ENCODE data around the gene IFT25.
"Not testable (repeated sequence)": the region's sequence is repeated elsewhere in the genome, so short reads cannot be mapped to it uniquely, and the experiment has no call there.

Gene IFT25

DNA sequence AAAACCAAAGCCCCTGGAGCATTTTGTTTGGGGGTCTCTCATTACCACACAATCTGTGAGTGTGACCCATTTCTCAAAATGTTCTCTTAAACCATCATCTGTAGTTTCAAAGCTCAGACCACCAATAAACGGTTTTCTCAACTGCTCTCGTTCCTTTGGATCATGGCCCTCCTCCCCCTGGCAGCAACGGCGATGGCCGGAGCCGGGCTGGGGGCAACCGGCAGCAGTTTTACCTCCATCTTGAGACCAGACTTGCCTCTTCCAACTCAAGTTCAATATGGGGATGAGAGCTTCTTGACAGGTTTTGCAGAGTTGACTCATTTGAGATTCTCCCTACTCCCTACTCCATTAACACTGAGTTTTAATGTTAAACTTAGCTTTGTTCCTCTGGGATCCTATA lies 30.4 kb upstream of the IFT25 start:
- H3K36me3 Mint-ChIP-seq (ENCODE audit: low read depth) = peaks cover 34% of the 10 kb centered on the region
- H3K4me3 Mint-ChIP-seq = no peak overlapping the region
- H3K9me3 Mint-ChIP-seq = no peaks in the 10 kb centered on the region
- H3K4me1 Mint-ChIP-seq = peaks cover 20% of the 10 kb centered on the region
- H3K27ac Mint-ChIP-seq = no peak overlapping the region
- no peak for TF ChIP-seq CTCF (IDR thresholded peaks at IDR 0.05; ENCODE audit: unreplicated experiment in 3 of 3)
- H3K27me3 Mint-ChIP-seq (ENCODE audit: low read depth) = no peaks in the 10 kb centered on the region

- no peak for TF ChIP-seq CTCF (IDR thresholded peaks at IDR 0.05; ENCODE audit: unreplicated experiment in 3 of 3)
Measured at GRCh38 chr1:53971718-53972117, 26.2 kb upstream of the IFT25 start.

GRCh38 chr1:53969323-53969722 lies 23.8 kb upstream of the IFT25 start:
- H3K4me1 Mint-ChIP-seq; H3K27me3 Mint-ChIP-seq (ENCODE audit: low read depth); H3K4me3 Mint-ChIP-seq; H3K27ac Mint-ChIP-seq; H3K9me3 Mint-ChIP-seq: not testable (repeated sequence)
- peaks cover 66% of the 10 kb centered on the region for H3K36me3 Mint-ChIP-seq (ENCODE audit: low read depth)

More at GRCh38 chr1:53971718-53972117, 26.2 kb upstream of the IFT25 start:
- Mint-ChIP-seq H3K27ac (no peak overlapping the region), H3K27me3 (ENCODE audit: low read depth) (no peaks in the 10 kb centered on the region), H3K4me3 (no peak overlapping the region), H3K36me3 (ENCODE audit: low read depth) (peaks cover 67% of the 10 kb centered on the region), H3K4me1 (no peaks in the 10 kb centered on the region), H3K9me3 (no peaks in the 10 kb centered on the region)

GRCh38 chr1:53968125-53968513 lies 22.6 kb upstream of the IFT25 start:
- TF ChIP-seq CTCF (IDR thresholded peaks at IDR 0.05; ENCODE audit: unreplicated experiment in 3 of 3) = no peak
- H3K36me3 Mint-ChIP-seq (ENCODE audit: low read depth) = peaks cover 70% of the 10 kb centered on the region

GRCh38 chr1:53967409-53968124 lies 22.1 kb upstream of the IFT25 start:
- Mint-ChIP-seq H3K27ac (no peak overlapping the region), H3K4me3 (no peak overlapping the region), H3K9me3 (no peaks in the 10 kb centered on the region), H3K36me3 (ENCODE audit: low read depth) (peaks cover 71% of the 10 kb centered on the region), H3K4me1 (peaks cover 12% of the 10 kb centered on the region), H3K27me3 (ENCODE audit: low read depth) (no peaks in the 10 kb centered on the region)
- TF ChIP-seq CTCF (IDR thresholded peaks at IDR 0.05; ENCODE audit: unreplicated experiment in 3 of 3) = no peak

More at GRCh38 chr1:53968125-53968513, 22.6 kb upstream of the IFT25 start:
- no peaks in the 10 kb centered on the region for H3K9me3 Mint-ChIP-seq
- no peaks in the 10 kb centered on the region for H3K27me3 Mint-ChIP-seq (ENCODE audit: low read depth)
- H3K4me3 Mint-ChIP-seq = no peak overlapping the region
- H3K27ac Mint-ChIP-seq = no peak overlapping the region
- peaks cover 12% of the 10 kb centered on the region for H3K4me1 Mint-ChIP-seq

DNA sequence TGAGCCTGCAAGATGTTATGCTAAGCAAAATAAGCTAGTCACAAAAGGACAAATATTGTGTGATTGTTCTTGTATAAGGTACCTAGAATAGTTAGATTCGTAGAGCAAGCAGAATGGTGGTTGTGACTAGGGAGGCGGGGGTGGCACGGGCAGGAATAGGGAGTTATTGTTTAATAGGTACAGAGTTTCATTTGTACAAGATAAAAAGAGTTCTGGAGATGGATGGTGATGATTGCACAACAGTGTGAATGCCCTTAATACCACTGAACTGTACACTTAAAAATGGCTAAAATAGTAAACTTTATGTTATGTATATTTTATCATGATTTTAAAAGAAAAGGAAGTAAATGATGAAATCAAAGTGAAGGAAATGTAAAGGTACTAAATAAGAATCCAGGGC lies 21.3 kb upstream of the IFT25 start:
- H3K9me3 Mint-ChIP-seq = no peaks in the 10 kb centered on the region
- no peak for TF ChIP-seq CTCF (IDR thresholded peaks at IDR 0.05; ENCODE audit: unreplicated experiment in 3 of 3)
- peaks cover 12% of the 10 kb centered on the region for H3K4me1 Mint-ChIP-seq
- no peak overlapping the region for H3K27ac Mint-ChIP-seq
- no peak overlapping the region for H3K4me3 Mint-ChIP-seq
- no peaks in the 10 kb centered on the region for H3K27me3 Mint-ChIP-seq (ENCODE audit: low read depth)
- peaks cover 75% of the 10 kb centered on the region for H3K36me3 Mint-ChIP-seq (ENCODE audit: low read depth)

Data from nephron (organoid).